Stimulated activated CD4-positive, alpha-beta T cell treated with anti-CD3 and anti-CD28 coated beads, TNF-alpha, amount 100 ng/mL, for 4 hours (primary cell): ENCODE data around the gene LNPK.
"Not testable (repeated sequence)": the region's sequence is repeated elsewhere in the genome, so short reads cannot be mapped to it uniquely, and the experiment has no call there.

Experiments
- DNase-seq, 3 experiments: peaks; one replicate each; pipeline ENCODE4 v3.0.0-alpha.2; 2020; ENCODE audit warnings: low read depth in 3 of 3

The LNPK gene

GRCh38 chr2:176001916-176002687 lies at the start of gene LNPK:
LNPK (minus strand) TSS chr2:176002267; CDS start chr2:175995584, 6,683 bp downstream.
- peak; percentile 83 for DNase-seq

GRCh38 chr2:176039375-176039774 lies 37.3 kb upstream of the LNPK start:
- no peak for DNase-seq

- no peak for DNase-seq
These were observed 36.6 kb upstream of the LNPK start for GRCh38 chr2:176038694-176039093.

- DNase-seq = no peak
These were observed 33.1 kb upstream of the LNPK start for GRCh38 chr2:176035013-176035691.

DNA sequence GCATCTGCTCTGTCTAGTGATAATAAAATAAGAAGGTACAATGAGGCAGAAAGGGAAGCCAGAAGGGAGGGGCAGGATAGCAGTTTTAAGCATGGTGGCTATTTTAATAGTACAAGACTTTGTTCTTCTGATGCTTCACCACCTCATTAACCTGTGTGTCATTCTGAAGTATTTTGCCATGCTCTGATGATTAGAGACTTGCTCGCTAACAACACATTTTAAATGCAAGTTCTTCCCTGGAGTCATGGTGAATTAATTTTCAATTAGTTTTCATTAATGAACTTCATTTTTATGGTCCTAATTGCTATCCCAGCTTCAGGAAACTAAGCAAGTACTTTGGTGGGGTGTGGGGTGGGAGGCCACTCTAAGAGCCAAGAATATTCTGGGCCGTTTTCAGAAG lies 25.7 kb upstream of the LNPK start:
- no peak for DNase-seq

DNA sequence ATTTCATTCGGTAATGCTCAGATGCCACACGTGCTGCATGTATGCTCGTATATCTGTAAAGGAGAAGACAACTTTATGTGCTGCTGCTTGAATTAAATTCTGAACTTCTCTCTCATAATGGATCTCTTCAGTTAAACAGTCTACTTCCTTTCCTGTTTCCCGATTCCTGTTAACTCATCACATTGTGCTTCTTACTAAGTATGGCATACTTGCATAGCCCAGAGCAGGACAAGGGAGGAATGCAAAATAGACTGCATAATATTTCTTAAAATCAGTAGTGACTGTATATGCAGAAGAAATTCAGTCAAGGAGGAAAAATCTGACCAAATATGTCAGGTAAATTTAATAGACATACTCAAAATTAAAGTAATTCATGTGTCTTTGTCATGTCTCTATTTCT lies 23.9 kb upstream of the LNPK start:
- DNase-seq = no peak

GRCh38 chr2:176024083-176024482 lies 22.0 kb upstream of the LNPK start:
- no peak for DNase-seq

DNA sequence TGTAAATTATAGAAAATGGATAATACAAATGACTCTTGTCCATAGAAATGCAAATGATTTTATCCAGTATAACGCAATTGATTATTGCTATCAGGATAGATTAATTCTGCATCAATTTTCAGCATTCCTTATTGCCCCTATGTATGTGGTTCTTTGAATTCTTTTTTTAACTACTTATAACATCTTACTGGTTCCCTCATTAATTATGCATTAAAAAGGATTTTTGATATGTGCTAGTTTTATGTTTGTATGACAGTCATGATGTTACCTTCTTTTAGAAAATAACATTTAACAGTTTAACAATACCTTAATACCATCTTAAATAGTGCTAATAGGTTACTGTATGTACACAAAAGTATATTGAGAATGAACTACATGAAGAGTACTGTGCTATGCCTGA lies 20.0 kb upstream of the LNPK start:
- no peak for DNase-seq

- no peak for DNase-seq
These were observed 18.3 kb upstream of the LNPK start for GRCh38 chr2:176020400-176020799.

DNA sequence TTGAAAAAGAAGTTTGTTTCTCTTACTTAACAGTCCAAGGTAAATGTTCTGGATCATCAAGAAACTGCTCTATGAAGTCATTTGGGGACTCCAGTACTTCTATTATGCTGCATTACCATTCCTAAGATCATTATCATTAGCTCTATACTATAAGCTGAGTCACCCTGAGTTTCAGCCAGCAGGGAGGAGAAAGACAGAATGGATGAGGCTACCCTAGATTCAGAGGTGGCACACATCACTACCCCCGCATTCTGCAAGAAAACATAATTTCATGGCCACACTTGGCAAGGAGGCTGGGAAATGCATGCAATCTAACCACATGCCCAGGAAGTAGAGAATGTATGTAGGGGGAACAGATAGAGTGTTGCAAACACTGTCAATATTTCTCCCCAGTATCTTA lies 16.6 kb upstream of the LNPK start:
- DNase-seq = no peak

- no peak for DNase-seq
These were observed 7.4 kb upstream of the LNPK start for GRCh38 chr2:176009445-176009844.

DNA sequence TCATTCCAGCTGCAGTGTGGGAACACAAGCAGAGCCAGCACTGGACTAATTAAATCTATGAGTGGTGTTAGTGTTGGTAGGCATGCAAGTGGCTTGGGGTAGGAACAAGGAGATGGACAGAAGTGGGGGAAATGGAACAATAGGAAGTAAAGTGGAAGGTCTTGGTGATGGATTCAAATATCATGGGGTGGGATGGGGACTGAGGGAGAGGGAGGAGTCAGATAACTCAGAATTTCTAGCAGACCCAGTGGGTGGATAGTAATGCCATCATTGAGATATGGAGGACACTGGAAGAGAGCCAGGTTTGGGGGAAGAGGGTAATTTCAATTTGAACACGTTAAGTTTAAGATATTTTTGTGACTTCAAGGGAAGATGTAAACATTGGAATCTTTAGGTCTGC lies 2.9 kb upstream of the LNPK start:
- no peak for DNase-seq

DNA sequence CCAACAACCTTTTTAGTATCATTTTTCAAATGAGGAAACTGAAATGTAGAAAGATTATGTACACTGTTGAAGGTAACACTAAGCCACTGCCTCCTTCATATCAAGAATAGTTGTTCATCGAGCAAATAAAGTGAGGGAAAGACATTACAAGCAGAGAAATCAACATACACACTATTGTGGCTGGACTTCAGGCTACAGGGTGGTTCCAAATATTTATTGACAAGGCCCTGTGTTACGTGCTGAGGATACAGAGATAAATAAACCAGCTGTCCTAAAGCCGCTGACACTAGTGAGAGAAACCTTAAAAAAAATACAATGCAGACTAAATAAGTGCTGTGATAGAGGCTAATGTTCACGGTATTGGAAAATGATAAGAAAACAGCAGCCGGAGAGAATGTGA lies 1.9 kb upstream of the LNPK start:
- DNase-seq = no peak

- DNase-seq = no peak
These were observed 682 bp upstream of the LNPK start for GRCh38 chr2:176002688-176003210.

GRCh38 chr2:176001281-176001915 lies 669 bp downstream of the LNPK start:
- DNase-seq = peak in 2 of 3 experiments; percentile 21 to 38

DNA sequence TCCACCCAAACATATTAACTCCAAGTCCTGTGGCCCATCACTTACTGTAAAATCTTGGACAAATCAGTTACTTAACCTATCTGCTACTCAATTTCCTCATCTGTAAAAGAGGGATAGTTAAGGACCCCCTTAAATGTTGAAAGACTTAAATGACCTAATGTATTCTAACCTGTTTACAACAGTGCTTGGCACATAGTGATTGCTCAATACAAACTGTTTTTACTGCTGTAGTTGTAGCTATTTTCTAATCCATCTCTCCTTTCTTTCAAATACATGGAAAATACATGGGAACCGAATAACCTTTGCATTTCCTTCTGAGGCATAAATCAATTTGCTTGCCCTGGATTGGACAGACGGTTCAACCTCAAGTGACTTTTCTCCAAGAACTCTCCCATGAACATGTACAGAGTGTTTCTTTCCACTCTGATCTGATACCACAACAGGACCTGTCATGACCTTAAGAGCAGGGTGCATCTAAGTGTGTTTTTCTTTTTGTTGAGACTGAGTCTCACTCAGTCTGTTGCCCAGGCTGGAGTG lies 2.7 kb downstream of the LNPK start:
- no peak for DNase-seq

DNA sequence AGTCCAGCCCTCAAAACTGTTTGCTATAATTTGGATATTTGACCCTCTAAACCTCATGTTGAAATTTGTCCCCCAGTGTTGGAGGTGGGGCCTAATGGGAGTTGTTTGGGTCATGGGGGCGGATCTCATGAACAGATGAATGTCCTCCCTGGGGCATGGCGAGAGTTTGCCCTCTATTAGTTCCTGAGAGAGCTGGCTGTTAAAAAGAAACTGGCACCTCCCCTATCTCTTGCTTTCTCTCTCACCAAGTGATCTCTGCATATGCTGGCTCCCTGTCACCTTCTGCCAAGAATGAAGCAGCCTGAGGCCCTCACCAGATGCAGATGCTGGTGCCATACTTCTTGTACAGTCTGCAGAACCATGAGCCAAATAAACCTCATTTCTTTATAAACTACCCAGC lies 12.0 kb downstream of the LNPK start:
- no peak for DNase-seq

DNA sequence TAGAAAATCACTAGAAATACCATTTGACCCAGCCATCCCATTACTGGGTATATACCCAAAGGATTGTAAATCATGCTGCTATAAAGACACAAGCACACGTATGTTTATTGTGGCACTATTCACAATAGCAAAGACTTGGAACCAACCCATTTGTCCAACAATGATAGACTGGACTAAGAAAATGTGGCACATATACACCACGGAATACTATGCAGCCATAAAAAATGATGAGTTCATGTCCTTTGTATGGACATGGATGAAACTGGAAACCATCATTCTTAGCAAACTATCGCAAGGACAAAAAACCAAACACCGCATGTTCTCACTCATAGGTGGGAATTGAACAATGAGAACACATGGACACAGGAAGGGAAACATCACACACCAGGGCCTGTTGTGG lies 14.9 kb downstream of the LNPK start:
- not testable (repeated sequence) for DNase-seq

DNA sequence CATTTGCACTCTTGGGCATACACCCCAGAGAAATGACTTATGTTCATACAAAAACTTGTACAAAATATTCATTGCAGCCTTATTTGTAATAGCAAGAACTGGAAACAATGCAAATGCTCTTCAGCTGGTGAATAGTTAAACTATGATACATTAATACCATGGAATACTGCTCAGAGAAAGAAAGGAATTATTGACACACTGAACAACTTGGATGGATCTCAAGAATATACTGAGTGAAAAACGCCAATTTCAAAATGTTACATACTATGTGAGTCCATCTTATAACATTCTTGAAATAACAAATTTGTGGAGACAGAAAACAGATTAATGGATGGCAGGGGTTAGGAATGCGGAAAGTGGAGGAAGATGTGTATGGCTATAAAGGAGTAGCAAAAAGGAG lies 17.2 kb downstream of the LNPK start:
- DNase-seq = no peak

DNA sequence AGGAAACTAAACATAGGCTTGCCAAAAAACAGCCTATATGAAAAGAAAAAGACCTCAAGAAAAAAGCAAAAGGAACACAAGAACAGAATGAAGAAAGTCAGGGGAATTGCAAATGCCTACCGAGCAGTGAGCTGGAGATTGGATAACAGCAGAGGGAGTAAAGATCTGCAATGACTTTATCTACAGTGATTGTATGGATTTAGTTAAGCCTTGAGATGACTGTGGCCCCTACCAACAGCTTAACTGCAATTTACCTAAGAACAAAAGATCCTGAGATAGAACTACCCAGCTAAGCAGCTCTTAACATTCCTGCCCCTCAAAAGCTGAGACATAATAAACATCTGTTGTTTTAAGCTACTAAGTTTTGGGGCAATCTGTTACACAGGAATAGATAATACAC lies 20.5 kb downstream of the LNPK start:
- no peak for DNase-seq

DNA sequence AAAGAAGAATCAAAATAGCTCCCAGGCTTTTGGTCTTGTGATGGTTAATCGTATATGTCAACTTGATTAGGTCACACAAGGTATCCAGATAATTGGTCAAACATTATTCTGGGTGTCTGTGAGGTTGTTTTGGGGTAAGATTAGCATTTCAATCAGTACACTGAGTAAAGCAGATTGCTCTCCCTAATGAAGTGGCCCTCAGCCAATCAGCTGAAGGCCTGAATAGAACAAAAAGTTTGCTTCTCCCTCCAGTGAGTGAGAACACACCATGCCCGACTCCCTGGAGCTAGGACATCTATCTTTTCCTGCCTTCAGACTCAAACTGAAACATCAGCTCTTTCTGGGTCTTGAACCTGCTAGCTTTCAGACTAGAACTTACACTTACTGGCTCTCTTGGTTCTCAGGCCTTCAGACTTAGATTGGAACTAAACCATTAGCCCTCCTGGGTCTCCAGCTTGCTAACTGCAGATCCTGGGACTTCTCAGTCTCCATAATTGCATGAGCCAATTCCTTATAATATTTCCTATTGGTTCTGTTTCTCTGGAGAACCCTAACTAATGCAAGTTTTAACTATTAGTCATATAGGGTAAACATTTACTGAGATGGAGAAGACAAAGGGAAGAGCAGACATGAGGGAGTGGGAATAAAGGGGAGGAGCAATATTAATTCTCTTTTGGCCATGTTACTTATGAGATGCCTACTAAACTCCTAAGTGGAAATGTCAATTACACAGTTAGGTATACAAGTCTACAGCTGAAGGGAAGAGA lies 25.5 kb downstream of the LNPK start:
- DNase-seq = no peak

GRCh38 chr2:175973373-175973772 lies 28.7 kb downstream of the LNPK start:
- no peak for DNase-seq
